ENCODE measurements around the gene IGFBP2.

The IGFBP2 gene

GRCh38 chr2:216608525-216608924, 24.7 kb upstream of the IGFBP2 start:
- no peak for FAIRE-seq

DNA sequence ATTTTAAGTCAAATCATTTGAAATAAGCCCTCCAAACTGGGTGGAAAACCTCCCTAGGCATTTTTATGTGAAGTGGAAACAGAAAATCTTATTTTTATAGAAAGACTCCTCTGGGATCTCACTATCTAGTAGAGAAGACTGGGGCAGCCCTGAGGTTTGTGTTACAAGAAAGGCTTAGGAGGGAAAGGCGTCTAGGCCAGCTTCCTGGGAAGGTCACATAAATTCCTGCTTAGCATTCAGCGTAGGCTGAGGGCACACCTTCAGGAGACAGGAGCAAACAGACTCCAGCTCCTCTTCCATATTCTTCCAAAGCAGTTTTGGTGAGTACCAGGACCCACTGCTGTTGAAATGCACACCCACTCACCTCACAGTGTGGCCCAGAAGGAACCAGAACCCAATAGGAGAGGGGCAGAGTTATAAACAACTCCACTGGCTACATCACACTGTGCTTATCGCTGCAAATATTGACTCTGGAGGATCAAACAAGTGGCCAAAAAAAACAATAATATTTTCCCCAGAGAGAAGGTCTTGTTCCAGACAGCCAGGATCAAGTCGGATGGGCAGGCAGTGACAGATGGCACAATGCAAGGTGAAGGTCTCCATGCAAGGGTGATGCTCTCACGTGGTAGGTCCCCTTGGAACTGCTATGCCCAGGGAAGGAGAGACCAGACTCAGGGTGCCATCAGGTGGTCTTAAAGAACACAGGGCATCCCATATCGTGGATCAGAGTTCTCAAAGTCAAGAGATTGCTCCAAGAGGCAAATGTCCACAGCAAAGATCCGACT, 17.7 kb upstream of the IGFBP2 start:
- FAIRE-seq (peak; percentile 48), DNase-seq (ENCODE audit: insufficient read length, low spot score) (no peak)

More at GRCh38 chr2:216608525-216608924, 24.7 kb upstream of the IGFBP2 start:
- DNase-seq (ENCODE audit: insufficient read length, low spot score), result no peak

- FAIRE-seq (no peak), DNase-seq (ENCODE audit: insufficient read length, low spot score) (no peak)
Measured at GRCh38 chr2:216616083-216616678, 17.0 kb upstream of the IGFBP2 start.

DNA sequence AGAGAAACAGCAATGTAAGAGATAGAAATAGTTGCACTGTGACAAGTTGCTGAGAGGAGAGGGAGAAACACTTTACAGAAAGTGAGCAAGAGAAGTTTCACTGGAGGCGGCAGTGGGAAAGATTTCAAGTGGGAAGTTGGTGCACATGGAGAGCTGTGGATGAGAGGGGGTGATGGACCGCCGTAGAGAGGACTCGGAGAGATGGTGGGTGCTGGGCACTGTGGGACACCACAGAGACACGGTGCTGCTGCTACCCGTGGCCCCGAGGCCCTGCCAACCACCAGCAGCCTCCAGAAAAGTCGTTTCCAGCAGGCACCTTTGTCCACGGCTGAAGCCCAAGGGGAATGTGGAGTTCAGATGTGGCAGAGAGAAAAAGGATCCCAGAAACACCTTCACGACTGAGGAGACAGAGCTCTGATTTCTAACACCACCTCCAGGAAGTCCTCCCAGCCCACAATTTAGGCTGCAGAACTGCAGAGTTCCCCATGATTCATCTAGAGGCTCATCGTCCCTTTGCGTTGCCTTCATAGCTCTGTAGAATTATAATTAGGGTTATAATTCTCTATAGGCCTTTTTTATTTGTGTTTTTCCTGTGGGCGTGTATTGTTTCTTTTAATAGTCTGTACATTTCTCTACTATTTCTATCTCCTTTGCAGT, 15.9 kb upstream of the IGFBP2 start:
- DNase-seq (ENCODE audit: insufficient read length, low spot score) (no peak), FAIRE-seq (no peak)

DNA sequence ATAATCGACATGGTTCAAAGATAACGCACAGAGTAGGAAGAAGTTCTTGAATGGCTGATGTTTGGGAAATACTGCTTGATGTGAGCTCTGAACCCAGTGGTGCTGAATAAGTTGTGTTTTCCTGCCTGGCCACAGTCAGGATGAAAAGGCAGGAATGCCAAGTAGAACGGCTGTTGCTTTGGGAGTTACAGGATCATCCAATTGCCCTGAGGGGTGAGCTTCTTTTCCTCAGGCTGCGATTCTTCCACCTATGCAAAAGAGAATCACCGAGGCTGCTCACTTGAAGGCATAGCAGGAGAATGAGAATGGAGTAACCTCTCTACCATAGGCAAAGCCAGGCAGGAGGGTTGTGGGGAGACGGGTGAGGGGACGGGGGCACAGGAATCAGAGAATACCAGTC, 14.4 kb upstream of the IGFBP2 start:
- no peak for FAIRE-seq
- no peak for DNase-seq (ENCODE audit: insufficient read length, low spot score)

- FAIRE-seq (no peak), DNase-seq (ENCODE audit: insufficient read length, low spot score) (no peak)
Measured at GRCh38 chr2:216619411-216620393, 13.5 kb upstream of the IGFBP2 start.

- no peak for DNase-seq (ENCODE audit: insufficient read length, low spot score)
- no peak for FAIRE-seq
Measured at GRCh38 chr2:216620786-216621185, 12.4 kb upstream of the IGFBP2 start.

DNA sequence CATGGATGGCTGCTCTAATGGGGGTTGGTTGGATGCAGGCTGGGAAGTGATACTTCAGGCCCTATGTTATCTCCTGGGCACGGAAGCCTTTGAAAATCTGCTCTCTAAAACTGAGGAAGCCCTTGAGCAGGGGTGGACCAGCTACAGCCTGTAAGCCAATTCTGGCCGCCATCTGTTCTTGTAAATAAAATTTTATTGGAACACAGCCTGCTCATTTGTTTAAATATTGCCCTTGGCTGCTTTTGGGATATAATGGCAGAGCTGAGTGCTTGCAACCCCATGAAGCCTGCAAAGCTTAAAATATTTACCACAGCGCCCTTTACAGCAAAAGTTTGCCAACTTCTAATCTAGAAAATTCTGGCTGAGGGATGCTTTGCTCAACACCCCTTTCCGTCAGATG, 11.9 kb upstream of the IGFBP2 start:
- FAIRE-seq, result no peak
- DNase-seq (ENCODE audit: insufficient read length, low spot score), result no peak

GRCh38 chr2:216622526-216622925, 10.7 kb upstream of the IGFBP2 start:
- FAIRE-seq (no peak), DNase-seq (ENCODE audit: insufficient read length, low spot score) (no peak)

DNA sequence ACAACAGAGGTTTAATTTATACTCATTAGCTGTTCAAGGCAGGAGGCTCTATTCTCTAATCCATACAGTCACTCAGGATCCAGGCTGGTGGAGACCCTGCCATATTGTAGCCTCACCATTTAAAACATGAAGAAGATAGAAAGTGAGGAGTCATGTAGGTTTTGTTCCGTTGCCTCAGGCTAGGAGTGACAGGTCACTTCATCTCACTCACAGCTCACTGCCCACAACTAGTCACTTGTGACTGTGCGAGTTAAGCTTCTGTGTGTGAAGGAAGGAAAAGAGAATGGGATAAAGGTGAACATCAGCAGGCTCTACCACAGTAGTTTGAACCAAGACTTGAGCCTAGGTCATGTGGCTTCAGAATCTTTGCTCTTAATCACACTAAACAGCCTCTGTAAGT, 9.0 kb upstream of the IGFBP2 start:
- FAIRE-seq, result no peak
- no peak for DNase-seq (ENCODE audit: insufficient read length, low spot score)

GRCh38 chr2:216626168-216626874, 6.9 kb upstream of the IGFBP2 start:
- DNase-seq (ENCODE audit: insufficient read length, low spot score), result no peak
- no peak for FAIRE-seq

- FAIRE-seq, result no peak
- no peak for DNase-seq (ENCODE audit: insufficient read length, low spot score)
Measured at GRCh38 chr2:216626875-216627245, 6.4 kb upstream of the IGFBP2 start.

DNA sequence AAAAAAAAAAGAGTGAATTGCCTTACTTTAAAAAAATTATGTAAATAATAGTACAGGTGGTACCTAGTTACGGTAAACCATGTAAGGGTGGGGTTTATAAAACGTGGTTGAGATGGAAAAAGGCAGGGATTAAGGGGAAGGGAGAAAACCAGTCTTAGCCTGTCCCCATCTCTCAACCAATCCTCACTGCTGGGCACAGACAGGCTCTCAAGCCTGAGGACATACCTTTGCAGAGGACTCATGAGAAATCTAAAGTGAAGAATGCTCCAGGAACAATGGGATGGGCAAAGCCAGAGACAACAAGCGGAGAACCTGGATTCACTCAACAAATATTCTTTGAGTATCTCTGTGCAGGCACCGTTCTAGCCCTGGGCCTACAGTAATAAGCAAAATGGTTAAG, 3.4 kb upstream of the IGFBP2 start:
- FAIRE-seq (no peak), DNase-seq (ENCODE audit: insufficient read length, low spot score) (no peak)

- no peak for DNase-seq (ENCODE audit: insufficient read length, low spot score)
- no peak for FAIRE-seq
Measured at GRCh38 chr2:216632346-216632951, 771 bp upstream of the IGFBP2 start.

DNA sequence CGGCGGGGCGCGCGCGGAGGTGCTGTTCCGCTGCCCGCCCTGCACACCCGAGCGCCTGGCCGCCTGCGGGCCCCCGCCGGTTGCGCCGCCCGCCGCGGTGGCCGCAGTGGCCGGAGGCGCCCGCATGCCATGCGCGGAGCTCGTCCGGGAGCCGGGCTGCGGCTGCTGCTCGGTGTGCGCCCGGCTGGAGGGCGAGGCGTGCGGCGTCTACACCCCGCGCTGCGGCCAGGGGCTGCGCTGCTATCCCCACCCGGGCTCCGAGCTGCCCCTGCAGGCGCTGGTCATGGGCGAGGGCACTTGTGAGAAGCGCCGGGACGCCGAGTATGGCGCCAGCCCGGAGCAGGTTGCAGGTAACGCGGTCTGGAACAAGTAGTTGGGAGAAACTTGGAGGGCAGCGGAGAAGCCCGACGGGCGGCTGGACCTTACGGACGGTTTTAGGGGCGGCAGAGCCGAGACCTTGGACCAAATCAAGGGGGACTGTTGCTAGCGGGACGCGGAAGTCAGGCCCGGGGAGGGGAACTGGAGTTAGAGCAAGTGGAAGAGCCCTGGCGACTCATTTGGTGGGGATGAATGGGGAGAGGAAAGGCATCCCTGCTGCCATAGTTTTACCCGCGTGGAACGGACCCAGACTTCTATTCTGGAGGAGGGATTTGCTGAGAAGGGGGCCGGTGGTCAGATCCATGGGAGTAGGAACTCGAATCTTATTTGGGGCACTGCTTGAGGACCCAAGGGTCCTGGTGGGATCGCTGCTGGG, 573 bp downstream of the IGFBP2 start:
- FAIRE-seq, result no peak
- DNase-seq (ENCODE audit: insufficient read length, low spot score), result no peak

- DNase-seq (ENCODE audit: insufficient read length, low spot score), result no peak
Measured at GRCh38 chr2:216634370-216635148, 1.3 kb downstream of the IGFBP2 start.

DNA sequence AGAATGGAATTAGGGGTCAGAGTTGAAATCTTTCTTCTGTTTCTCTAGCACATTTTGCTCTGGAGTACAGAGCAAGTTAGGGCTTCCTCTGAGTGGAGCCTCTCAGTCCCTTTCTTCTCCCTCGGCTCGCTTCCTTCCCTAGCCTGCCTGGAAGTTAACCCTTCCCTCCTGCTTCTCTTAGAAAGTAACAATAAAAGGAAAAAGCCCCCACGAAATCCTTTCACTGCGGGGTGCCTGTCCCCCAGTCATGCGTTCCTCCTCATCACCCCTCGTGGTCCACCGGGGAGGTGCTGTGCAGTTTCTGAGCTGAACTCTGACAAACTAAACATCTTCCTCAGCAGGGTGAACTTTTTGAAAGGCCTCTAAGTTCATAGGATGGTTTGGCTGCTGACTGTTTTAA, 2.0 kb downstream of the IGFBP2 start:
- DNase-seq (ENCODE audit: insufficient read length, low spot score), result no peak
- FAIRE-seq, result no peak

More at GRCh38 chr2:216634370-216635148, 1.3 kb downstream of the IGFBP2 start:
- FAIRE-seq, result no peak

Data from HTR-8/SVneo (cell line).